ENCODE results near the gene GCNT1.

Gene GCNT1

GRCh38 chr9:76539180-76539579, 80.2 kb downstream of the GCNT1 start:
- no peak for DNase-seq (ENCODE audit: low read depth)

- DNase-seq (ENCODE audit: low read depth) = no peak
Observed at GRCh38 chr9:76542360-76542759, 83.4 kb downstream of the GCNT1 start.

GRCh38 chr9:76545191-76545590, 86.2 kb downstream of the GCNT1 start:
- no peak for DNase-seq (ENCODE audit: low read depth)

- DNase-seq (ENCODE audit: low read depth) = no peak
Observed at GRCh38 chr9:76552181-76552580, 93.2 kb downstream of the GCNT1 start.

- DNase-seq (ENCODE audit: low read depth) = no peak
Observed at GRCh38 chr9:76552751-76553455, 93.9 kb downstream of the GCNT1 start.

- DNase-seq (ENCODE audit: low read depth) = no peak
Observed at GRCh38 chr9:76553680-76554079, 94.7 kb downstream of the GCNT1 start.
